Stimulated activated CD8-positive, alpha-beta memory T cell treated with anti-CD3 and anti-CD28 coated beads, Interleukin-4, amount 100 ng/mL, for 1 hour (primary cell): ENCODE results near the gene UPF1.

ENCODE experiments used
- DNase-seq, 2 donors: peaks; one replicate each; pipeline ENCODE4 v3.0.0-alpha.2; 2020; ENCODE audit warnings: low read depth in 2 of 2, low spot score in 1 of 2

UPF1 gene

DNA sequence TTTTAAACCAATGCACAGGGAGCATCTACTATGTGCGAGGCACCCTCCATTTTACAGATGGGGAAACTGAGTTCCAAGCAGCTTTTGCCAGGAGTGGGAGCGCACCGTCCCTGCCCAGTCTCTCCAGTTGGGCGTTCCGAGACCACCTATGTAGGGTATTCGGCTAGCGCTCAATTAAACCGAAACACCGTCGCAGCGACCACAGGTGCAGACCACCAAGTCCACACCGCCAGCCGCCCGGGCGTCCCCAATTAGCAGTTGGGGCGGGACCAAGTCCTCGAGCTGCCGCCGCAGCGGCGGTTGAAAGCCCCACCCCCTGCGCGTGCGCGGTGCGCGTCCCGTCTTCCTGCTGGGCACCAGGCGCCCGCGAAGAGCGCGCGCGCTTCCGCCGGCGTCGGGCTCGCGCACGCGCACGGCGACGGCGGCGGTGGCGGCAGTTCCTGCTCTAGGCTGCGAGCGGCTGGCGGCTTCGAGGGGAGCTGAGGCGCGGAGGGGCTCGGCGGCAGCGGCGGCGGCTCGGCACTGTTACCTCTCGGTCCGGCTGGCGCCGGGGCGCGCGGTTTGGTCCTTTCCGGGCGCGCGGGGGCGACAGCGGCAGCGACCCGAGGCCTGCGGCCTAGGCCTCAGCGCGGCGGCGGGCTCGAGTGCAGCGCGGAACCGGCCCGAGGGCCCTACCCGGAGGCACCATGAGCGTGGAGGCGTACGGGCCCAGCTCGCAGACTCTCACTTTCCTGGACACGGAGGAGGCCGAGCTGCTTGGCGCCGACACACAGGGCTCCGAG, at the start of gene UPF1:
Gene UPF1 (plus strand): TSS at position 436 of the 782 bp plus-strand sequence. CDS start 251 bp downstream, at position 687.
- DNase-seq, result peak; percentile 85 to 94

DNA sequence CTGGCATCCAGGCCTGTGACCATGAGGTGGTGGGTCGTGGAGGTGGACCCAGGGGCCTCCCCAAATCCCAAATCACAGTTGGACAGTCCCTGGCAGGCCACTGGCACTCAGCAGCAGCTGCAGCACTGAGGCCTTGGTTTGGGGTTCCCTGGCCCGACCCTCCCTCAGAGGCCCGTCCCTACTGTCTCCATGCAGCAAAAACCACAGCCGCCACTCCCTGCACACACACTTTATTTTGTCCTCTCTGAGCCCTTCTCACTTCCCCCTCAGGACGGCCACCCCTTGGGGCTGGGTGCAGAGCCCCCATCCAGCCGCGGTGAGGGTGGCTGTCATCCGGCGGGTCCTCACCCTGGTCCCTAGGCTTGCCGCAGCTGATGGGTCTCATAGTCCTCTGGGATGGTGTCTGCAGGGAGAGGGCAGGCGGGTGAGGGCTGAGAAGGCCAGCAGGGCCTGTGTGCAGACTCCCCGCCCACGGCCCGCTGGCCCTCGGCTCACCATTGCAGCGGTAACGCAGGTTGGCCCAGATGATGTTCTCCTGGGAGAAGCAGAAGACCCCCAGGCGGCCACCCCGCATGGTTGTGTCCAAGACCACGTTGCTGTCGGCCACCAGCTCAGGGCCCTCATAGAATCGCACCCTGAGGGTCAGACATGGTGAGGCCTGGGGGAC, 49.1 kb upstream of the UPF1 start:
- no peak for DNase-seq

DNA sequence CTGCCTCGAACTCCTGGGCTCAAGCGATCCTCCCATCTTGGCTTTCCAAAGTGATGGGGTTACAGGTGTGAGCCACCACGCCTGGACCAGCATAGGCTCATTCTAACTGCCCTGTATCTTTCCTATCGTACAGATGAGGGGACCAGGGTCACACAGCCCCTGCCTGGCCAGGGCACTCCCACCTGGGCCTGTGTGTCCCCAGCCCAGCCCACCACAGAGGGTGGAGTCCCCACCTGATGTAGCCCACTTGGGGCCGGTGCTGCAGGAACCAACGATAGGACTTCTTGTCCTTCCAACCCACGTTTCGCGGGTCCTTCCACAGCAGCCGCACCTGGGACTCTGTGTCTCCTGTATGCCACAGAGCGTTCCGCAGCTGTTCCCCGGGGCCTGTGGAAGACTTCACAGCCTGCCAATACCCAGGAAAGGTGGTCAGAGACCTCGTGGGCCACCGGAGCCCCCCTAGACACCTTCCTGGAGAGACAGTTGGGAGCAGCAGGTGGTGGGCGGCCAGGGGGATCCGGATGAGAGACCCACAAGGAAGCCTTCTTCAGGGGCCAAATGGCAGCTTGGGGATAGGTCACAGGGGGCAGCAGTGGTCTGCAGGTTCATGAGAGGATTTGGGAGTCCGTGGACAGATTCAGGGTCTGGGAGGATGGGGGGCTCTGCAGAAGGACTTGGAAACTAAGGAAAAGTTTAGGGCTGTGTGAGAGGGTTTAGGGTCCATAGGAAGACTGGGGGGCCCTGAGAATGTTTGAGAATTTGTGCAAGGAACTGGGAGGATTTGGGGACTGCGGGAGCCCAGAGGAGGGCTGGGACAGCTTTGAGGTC, 47.6 kb upstream of the UPF1 start:
- DNase-seq, result no peak

DNA sequence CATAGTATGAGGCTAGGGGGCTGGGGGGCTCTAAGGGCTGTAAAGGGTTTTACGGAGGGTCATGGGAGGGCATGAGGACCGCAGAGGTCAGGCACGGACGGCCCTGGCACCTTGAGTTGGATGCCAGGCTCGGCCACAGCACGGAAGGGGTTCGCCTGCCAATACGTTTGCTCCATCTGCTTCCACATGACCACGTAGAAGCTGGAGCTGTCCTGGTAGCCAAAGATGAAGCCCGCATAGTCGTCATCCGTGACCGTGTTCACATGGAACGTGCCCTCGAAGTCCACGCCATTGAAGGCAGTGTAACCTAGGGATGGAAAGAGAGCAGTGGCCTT, 47.0 kb upstream of the UPF1 start:
- no peak for DNase-seq

DNA sequence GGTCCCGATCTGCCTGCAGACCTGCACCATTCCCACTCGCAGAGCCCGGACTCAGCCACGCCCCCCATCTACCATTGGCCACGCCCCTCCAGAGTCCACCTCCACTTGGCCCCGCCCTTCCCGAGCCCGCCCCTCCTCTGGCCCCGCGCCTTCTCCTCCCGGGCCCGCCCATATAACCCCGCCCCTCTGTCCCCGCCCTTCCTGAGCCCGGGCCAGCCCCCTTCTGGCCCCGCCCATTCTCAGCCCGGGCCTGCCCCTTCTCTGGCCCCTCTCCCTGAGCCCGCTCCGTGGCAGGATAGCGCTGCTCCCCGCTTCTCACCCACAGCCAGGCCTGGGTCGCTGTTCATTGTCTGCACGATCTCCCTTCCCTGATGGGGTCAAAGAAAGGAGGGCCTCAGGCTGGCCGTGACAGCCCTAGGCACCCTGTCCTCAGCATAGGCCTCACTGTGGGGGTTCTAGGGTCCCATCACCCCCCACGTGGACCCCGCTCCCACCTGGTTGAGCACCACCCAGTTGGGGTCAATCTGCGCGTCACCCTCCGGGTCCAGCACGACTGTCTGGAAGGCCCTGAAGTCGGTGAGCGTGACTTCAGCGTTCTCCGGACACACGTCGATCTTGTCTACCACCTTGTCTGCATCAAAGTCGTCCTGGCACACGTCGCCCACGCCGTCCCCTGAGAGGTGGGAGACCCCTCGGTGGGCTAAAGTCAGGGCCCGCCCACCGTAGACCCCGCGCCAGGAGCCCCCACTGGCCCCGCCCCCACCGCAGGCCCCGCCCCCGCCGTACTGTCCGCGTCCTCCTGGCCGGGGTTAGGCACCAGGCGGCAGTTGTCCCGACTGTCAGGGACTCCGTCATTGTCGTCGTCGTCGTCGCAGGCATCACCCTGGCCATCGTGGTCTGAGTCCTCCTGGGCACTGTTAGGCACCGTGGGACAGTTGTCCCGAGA, 46.3 kb upstream of the UPF1 start:
- DNase-seq, result peak; percentile 36 to 42

DNA sequence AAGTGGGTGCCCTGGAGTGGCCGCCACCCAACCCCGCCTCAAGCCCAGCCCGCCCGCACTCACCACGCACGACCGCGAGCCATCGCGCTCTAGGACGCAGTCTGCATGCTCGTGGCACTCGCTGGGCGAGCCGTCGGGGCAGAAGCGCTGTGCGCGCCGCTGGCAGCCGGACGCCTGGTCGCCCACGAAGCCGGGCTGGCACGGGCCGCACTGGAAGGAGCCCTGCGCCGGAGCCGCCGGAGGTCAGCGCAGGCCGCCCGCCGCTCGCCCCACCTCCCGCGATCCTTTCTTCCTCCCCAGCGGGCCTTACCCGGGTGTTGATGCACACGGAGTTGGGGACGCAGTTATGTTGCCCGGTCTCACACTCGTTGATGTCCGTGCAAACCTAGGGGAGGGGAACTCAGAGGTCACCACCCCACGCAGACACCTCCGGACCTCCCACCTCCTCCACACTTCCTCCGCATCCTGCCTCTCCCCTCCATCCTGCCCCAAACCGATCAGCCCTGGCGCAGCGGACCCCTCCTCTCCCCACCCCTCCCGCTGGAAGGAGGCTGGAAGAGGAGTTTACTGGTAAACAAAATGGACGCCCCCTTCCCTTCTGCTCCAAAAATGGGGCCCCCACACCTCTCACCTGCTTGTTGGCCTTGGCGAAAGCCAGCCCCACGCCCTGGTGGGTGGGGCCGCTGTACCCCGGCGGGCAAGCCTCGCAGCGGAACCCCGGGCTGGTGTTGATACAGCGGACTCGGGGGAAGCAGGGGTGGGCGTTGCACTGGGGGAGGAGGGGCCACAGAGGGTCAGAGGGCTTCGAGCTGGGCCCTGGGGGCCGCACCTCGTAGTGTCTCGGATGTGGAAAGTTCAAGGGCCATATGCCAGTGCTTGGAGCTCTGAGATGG, 43.0 kb upstream of the UPF1 start:
- no peak for DNase-seq

DNA sequence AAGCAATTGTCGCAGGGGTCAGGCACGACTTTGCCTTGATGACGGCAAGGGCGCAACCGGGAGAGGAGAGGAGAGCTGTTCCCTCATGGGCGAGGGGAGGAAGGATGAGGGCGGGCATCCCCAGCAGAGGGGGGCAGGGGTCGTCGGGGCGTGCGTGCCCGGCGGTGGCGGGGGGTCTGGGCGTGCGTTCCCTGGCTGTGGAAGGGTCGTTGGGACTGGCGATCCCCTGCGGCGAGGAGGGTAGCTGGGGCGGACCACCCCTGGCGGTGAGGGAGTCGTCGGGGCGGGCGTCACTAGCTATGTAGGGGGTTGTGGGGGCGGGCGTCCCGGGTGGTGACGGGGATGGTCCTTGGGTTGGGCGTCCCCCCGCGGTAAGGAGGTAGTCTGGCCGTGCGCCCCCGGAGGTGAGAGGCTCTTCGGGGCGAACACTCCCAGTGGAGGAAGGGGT, 42.3 kb upstream of the UPF1 start:
- no peak for DNase-seq

DNA sequence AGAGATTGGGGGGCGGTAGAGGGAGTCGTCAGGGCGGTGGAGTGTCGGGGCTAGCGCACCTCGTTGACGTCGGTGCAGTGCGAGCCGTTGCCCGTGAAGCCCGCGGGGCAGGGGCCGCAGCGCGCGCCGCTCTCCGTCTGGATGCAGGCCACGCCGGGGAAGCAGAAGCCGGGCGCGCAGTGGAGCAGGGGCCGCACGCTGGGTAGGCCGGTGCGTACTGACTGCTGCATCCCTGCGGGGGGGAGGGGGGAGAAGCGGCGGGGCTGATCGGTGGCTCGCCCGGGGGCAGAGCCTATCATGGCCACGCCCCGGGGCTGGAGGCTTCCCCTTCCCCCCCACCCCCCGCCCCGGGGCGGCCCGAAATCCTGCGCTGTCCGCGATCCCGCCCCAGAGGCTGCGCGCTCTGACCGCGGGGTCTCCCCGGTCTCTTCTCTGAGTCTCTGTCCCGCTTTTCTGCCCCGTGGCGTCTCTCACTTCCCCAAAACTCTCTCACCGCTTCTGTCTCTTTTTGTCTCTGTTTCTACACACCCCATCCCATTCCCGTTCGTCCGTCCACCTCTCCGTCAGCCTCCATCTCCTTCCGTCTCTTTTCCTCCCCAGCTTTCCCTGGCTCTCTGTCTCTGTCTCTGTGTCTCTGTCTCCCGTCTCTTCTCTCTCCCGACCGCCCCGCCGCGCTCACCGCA, 41.7 kb upstream of the UPF1 start:
- DNase-seq, result no peak

DNA sequence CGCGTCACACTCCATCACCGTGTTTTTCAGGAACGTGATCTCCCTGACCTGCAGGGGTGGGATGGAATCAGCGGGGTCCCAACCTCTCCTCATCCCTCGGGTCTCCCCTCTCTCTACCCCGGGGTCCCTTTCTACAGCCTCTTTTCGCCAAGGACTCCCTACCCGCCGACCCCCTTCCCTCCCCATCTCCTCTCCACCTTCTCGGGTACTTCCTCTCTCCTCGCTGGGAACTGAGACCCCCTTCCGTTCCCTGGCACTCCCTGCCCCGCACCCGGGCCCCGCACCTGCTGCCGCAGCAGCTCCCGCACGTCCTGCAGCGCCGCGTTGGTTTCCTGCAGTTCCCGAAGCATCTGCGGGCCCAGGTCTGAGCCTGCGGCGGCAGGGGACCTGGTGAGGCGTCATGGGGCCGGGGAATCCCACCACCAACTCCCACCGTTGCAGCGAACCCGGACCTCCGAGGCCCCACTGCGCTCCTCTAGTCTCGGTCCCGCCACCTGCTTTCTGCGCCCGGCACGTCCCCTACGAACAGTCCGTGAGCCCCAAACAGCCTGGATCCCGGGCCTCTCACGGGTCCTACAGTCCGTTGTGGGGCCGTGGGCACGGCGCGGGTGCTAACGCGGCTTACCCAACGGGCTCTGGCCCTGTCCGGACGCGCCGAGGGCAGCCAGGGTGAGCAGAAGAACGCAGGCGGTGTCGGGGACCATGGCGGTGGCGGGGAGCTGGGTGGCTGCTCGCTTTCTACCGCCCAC, 41.0 kb upstream of the UPF1 start, which contains the start of gene COMP:
Gene COMP (minus strand): TSS at position 740 of the 749 bp plus-strand sequence. CDS start 36 bp downstream, at position 704.
- DNase-seq, result no peak

DNA sequence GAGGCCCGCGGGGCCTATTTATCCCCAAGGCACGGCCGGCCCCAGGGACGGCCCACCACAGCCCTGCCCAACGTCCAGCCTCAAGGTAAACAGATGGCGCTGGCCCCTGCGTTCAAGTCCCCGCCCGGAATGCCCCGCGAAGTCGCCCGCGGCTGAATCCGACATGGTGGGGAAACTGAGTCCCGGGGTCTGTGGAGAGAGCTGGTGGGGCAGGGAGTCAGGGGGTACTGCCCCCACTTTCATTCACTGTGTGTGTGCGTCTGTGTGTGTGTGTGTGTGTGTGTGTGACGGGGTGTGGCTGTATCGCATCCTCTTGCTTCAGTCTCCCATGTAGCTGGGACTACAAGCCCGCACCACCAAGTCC, 40.5 kb upstream of the UPF1 start:
- DNase-seq, result no peak

DNA sequence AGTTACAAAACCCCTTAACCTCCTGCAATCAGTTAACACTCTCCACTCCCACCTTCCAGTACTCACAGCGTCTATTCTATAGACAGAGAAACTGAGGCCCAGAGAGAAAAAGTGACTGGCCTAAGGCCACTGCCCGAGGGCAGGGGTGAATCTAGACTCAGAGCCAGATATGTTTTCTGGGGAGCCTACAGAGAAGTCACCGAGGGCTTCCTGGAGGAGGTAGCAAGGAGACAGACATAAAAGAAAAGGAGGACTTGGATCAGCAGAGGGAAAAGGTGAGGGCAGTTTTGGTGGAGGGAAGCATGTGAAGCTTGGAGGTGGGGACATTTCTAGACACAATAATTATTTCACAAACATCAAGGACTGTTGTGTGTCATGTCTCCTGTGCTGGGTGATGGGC, 39.1 kb upstream of the UPF1 start:
- DNase-seq, result no peak

DNA sequence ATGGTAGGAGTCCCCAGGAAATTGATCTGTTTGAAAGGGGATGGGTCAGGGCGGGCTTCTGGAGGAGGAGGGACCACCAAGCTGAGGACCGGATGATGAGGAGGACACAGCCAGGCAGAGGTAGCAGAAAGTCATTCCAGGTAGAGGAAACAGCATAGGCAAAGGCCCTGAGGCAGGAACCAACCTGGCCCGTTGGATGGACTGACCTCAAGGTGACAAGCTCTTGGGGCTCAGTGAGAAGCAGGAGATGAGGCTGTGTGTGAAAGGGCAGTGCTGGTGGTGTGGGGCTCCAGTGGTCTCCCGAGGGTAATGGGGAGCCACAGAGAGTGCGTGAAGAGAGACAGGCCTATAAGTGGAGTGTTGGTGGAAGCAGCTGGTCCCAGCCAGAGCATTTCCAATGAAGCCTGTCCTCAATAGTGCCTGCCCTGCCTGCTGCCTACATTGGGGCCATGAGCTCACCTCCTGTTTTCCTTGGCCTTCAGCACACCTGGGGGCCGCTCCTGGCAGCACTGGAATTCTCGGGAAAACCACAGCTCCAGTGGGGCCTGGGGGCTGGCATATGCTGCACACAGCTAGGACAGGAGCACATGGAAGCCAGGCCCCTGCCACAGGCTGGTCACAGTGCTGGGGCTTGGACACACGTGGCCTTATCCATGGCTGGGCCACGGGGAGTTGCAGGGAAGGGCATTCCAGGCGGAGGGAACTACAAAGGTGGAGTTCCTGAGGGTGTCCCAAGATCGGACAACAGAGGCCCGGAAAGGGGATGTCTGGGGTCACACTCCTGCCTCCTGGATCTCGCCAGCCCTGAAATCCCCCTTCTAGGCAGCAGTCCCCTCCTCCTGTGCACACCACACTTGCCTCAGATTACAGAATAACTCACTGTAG, 38.4 kb upstream of the UPF1 start:
- DNase-seq, result no peak

DNA sequence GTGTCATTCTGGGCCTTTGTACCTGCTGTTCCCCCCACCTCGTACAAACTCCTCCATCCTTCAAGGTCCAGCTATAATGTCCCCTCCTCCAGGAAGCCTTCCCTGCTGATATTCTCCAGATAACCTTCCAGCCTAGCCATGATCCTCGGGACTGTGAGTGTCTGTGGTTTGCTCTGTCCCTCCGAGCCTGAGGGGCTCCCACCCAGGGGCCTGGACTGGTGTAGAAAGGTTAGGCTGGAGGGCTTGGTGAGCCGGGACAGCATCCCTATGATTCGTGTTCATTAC, 37.8 kb upstream of the UPF1 start:
- DNase-seq, result no peak

DNA sequence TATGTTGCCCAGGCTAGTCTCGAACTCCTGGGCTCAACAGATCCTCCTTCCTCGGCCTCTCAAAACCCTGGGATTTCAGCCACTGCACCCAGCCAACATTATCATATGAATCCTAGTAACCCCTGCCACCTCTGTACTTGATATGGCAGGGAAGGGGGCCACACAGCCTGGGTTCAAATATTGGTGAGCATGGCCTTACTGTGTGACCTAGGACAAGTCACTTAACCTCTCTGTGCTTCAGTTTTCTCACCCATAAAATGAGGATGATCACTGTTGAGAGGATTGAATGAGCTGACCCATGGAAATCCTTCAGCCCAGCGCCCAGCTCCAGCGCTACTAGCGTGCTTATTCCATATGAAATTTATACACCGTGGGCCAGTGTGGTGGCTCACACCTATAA, 37.1 kb upstream of the UPF1 start:
- DNase-seq, result no peak

DNA sequence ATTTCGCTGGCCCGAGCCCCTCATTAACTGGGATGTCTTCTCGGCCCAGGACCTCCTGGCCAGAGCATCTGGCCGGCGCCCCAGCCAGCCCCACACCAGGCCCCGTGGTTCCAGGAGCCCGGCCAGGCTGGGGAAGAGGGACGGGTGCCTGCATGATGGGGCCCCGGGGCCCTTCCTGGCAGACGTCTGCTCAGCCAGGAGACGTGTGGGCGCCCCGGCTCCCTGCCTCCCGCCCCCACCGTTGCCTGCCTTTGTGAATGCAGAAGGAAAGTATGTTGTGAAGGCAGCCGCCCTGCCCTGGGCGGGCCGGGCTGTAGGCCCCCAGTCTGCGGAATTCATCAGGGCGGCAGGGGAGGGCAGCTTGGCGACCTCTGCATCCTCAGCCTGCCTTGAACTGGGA, 36.2 kb upstream of the UPF1 start:
- no peak for DNase-seq

DNA sequence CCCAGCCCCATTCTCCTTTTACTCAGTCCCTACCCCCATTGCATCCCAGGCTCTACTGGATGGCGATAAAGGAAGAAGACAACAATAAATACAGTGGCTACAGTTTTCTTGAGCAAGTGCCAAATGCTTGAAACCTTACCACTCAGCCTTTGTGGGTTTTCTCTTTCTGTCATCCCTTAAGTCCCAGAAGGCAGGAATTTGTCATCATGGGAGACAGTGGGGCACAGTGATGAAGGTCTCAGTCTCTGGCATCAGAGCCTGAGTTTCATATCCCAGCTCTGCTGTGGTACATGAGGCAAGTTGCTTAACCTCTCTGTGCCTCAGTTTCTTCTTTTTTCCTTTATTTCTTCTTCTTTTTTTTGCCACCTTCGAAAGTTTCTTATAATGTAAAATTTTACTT, 35.5 kb upstream of the UPF1 start:
- no peak for DNase-seq
